Lower leg skin (tissue), 3 donors: ENCODE measurements around the gene DYNLT1.

Source experiments
- POLR2A ChIP-seq, 2 donors: fragments of 450-650 bp; IDR thresholded peaks; one replicate each; pipeline ENCODE4 v1.6.1; 2016 to 2017; ENCODE audit warnings: antibody characterized with exemption in 2 of 2, mild to moderate bottlenecking in 1 of 2, moderate library complexity in 1 of 2
- TF ChIP-seq, protein P1 (sequence below), 3 donors: fragments of 450-650 bp; IDR thresholded peaks; one replicate each; pipeline ENCODE4 v1.5.1; 2016; ENCODE audit warnings: antibody characterized with exemption in 3 of 3, mild to moderate bottlenecking in 3 of 3, moderate library complexity in 2 of 3

DNA sequence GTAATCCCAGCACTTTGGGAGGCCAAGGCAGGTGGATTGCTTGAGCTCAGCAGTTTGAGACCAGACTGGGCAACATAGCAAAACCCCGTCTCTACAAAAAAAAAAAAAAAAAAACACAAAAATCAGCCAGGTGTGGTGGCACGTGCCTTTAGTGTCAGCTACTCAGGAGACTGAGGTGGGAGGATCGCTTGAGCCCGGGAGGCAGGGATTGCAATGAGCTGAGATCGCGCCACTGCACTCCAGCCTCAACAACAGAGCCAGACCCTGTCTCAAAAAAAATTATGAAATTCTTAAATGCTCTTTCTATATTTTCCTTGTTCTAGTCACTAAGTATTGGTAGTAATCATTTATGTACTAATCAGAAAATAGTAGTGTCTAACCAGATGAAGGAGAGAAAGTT lies 35.9 kb upstream of the DYNLT1 start:
- TF ChIP-seq POLR2A (IDR thresholded peaks at IDR 0.05), result no peak
- TF ChIP-seq, protein P1, sequence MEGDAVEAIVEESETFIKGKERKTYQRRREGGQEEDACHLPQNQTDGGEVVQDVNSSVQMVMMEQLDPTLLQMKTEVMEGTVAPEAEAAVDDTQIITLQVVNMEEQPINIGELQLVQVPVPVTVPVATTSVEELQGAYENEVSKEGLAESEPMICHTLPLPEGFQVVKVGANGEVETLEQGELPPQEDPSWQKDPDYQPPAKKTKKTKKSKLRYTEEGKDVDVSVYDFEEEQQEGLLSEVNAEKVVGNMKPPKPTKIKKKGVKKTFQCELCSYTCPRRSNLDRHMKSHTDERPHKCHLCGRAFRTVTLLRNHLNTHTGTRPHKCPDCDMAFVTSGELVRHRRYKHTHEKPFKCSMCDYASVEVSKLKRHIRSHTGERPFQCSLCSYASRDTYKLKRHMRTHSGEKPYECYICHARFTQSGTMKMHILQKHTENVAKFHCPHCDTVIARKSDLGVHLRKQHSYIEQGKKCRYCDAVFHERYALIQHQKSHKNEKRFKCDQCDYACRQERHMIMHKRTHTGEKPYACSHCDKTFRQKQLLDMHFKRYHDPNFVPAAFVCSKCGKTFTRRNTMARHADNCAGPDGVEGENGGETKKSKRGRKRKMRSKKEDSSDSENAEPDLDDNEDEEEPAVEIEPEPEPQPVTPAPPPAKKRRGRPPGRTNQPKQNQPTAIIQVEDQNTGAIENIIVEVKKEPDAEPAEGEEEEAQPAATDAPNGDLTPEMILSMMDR (IDR thresholded peaks at IDR 0.05), result no peak
